Stimulated activated memory B cell treated with anti-CD40 and anti-IgM and Interleukin-4, amounts not matched to agents 10 μg/mL and 1 μg/mL and 100 μg/mL, for 72 hours (primary cell): ENCODE results near the gene DDX39B.

Experiments used
- ATAC-seq: fragments of 150-1000 bp; cut with Tn5 transposase; 2 replicates; pipeline ENCODE4 v1.10.0; 2021
- H3K27ac Mint-ChIP-seq: one replicate; pipeline ENCODE4 v1.8.0; 2022; ENCODE audit warnings: mild to moderate bottlenecking, mixed read lengths
- H3K27me3 Mint-ChIP-seq: one replicate; pipeline ENCODE4 v1.8.0; 2022; ENCODE audit warnings: mixed read lengths
- H3K36me3 Mint-ChIP-seq: one replicate; pipeline ENCODE4 v1.8.0; 2022; ENCODE audit warnings: mixed read lengths
- H3K4me1 Mint-ChIP-seq: one replicate; pipeline ENCODE4 v1.8.0; 2022; ENCODE audit warnings: mixed read lengths
- H3K4me3 Mint-ChIP-seq: one replicate; pipeline ENCODE4 v1.8.0; 2022; ENCODE audit warnings: mild to moderate bottlenecking, moderate library complexity, mixed read lengths
- H3K9me3 Mint-ChIP-seq: one replicate; pipeline ENCODE4 v1.8.0; 2022; ENCODE audit warnings: mixed read lengths

DDX39B gene

DNA sequence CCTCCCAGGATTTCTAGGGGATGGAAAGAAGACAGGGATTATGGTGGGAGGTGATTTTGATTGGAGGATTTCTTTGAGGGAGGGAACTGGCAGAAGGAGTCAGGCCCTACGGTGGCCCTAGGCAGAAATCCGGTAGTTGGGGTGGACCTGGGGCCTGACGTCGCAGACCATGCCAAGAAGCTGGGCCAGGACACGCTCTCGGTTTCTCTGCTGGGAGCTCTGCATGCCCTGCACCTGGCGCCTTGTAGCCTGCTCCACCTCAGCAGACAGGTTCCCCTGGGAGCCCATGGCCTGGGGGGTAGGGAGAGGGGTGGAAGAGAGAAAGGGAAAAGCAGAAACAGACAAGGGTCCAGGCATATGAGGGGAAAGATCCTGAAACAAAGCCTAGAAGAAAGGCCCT, 3.5 kb upstream of the DDX39B start:
- peaks cover 41% of the 10 kb centered on the region for H3K4me1 Mint-ChIP-seq
- no peak overlapping the region for H3K27ac Mint-ChIP-seq
- H3K9me3 Mint-ChIP-seq, result no peaks in the 10 kb centered on the region
- H3K4me3 Mint-ChIP-seq, result no peak overlapping the region
- ATAC-seq, result no peak
- peaks cover 13% of the 10 kb centered on the region for H3K36me3 Mint-ChIP-seq
- H3K27me3 Mint-ChIP-seq, result no peaks in the 10 kb centered on the region

DNA sequence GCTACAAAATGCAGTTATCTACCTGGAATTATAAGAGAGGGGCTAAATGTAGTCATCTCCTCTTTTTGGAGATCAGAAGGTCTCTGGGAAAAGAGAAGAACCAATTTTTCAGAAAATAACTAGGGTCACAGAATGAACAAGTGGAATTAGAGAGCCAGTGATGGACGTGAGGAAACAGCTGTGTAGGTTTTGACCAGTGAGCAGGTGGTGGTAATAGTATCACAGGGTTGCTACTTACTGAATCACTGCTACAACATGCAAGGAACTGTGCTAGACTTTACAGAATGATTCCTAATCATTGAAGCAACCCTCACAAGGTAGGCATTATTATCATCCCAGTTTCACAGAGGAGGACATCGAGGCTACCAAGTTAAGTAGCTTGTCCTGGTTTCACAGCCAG, 2.9 kb upstream of the DDX39B start:
- Mint-ChIP-seq H3K36me3 (peaks cover 19% of the 10 kb centered on the region), H3K27me3 (no peaks in the 10 kb centered on the region), H3K9me3 (no peaks in the 10 kb centered on the region), H3K27ac (no peak overlapping the region), H3K4me1 (peaks cover 47% of the 10 kb centered on the region), H3K4me3 (no peak overlapping the region)
- ATAC-seq, result no peak

DNA sequence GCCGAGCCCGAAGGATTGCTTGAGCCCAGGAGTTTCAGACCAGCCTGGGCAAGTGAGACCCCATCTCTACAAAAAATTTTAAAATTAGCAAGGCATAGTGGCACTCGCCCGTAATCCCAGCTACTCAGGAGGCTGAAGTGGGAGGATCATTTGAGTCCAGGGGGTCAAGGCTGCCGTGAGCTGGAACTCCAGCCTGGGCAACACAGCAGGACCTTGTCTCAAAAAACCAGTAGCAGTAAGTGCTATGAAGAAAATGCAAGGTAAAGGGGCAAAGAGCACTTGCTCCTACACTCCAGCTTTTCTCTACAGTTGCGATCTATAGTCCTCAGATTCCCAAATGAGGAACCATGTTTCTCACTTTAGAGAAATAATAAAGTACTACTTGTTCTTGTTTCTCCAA, 1.8 kb upstream of the DDX39B start:
- Mint-ChIP-seq H3K9me3 (no peaks in the 10 kb centered on the region), H3K27me3 (no peaks in the 10 kb centered on the region), H3K4me1 (peaks cover 49% of the 10 kb centered on the region), H3K36me3 (peaks cover 30% of the 10 kb centered on the region), H3K4me3 (no peak overlapping the region), H3K27ac (no peak overlapping the region)
- ATAC-seq, result no peak

DNA sequence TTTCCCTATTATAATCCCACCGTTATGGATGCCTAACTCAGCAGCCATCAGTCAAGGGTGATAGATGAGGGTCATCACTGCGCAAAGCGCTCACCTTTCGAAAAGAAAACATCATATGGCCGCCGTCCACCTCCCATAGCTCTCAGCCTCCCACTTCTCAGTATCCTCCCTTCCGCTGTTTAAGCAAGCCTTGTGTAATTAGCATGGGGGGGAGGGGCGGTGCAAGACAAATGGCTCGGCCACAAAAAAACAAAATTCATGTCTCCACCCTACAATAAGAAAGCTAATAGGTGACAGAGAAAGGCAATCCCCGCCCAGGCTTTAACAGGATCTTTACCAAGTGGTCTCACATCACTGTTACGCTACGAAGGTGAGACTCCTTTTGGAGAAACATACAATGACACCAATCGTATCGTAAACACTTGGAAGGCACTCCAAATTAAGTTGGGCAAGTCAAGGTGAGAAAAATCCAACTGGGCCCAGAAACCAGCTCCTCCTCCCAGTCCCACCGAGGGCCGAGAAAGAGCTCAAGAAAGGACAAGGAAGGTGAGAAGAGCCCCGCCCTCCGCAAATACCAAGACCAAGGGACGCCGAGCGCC, 645 bp downstream of the DDX39B start:
- no peaks in the 10 kb centered on the region for H3K9me3 Mint-ChIP-seq
- H3K4me1 Mint-ChIP-seq, result peaks cover 38% of the 10 kb centered on the region
- peak; percentile 46 for ATAC-seq
- peak overlapping the region; percentile 84 for H3K4me3 Mint-ChIP-seq
- H3K27me3 Mint-ChIP-seq, result no peaks in the 10 kb centered on the region
- peak overlapping the region; percentile 92 for H3K27ac Mint-ChIP-seq
- H3K36me3 Mint-ChIP-seq, result peaks cover 46% of the 10 kb centered on the region

DNA sequence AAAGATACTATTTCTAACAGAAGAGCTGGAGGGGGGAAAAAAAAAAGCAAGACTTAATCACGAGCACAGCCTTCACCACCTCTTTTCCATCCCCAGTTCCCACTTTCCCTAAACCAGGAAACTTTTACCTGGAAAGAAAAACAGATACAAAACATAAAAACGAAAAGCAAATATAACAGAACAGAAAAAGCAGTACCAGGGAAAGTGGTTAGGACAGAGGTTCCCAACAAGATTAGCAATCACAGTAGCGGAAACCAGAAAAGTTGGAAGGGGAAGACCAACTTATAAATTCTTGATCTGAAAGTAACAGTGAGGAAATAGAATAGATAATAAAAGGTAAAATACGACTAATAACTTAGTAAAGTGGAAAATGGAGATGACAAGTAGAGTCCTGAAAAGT, 1.2 kb downstream of the DDX39B start:
- no peak for ATAC-seq
- peaks cover 51% of the 10 kb centered on the region for H3K36me3 Mint-ChIP-seq
- no peaks in the 10 kb centered on the region for H3K9me3 Mint-ChIP-seq
- no peaks in the 10 kb centered on the region for H3K27me3 Mint-ChIP-seq
- peaks cover 38% of the 10 kb centered on the region for H3K4me1 Mint-ChIP-seq
- H3K27ac Mint-ChIP-seq, result peak overlapping the region; percentile 92
- peak overlapping the region; percentile 84 for H3K4me3 Mint-ChIP-seq

DNA sequence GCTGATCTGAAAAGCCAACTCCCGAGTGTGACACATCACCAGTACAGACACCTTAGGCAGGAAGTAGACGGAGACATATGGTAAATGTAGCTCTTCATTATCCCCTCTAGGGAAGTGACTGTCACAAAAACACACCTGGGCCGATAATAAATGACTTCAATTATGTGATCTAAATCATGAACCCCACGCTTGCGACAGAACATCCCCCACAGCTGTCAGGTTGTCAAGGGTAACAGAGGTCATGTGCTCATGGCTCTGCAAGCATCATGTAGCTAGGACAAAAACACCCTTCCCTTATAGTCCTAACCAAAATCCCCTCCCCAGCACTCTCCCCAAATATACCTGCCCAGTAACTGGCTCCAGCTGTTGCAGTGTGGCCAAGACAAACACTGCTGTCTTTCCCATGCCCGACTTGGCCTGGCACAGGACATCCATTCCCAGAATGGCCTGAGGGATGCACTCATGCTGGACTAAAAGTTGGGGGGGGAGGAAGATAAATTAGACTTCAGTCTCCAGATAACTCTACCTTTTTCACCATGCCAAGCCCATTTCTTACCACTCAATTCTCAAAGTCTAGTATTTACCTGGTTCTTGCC, 2.9 kb downstream of the DDX39B start:
- Mint-ChIP-seq H3K36me3 (peaks cover 67% of the 10 kb centered on the region), H3K27ac (peak overlapping the region; percentile 92), H3K9me3 (no peaks in the 10 kb centered on the region), H3K27me3 (no peaks in the 10 kb centered on the region), H3K4me3 (peak overlapping the region; percentile 48), H3K4me1 (peaks cover 38% of the 10 kb centered on the region)
- ATAC-seq, result no peak

DNA sequence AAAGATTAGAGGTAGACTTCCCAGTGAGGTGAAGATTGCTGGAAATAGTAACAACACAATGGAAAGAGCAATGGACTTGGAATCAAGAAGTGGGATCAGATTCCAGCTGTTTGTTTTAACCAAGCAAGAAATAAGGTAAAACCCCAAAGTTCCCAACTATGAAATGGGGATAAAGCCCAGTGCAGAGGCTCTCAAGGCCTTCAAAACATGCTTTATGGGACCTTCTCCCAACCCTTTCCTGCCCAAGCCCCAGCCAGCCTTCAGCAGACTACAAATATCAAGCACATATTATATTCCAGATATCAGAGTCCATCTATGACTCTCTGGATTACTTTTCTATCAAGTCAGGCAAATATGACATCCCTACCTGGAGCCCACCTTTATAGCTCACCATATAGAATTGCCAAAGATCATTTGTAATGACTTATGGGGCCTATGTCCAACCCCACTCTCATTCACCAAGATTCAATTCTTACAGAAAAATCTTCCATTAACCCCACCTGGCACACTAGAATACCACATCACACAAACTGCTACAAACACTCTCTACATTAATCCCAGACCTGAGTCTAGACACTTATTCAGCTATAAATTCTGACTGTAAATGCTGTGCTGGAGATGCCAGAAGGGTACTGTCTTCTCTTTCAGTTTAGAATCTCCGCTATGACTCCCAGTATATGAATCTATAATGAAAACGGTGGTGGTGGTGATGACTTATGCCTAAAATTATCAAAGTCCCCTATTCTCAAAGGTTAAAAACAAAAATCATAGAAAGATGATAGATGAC, 6.1 kb downstream of the DDX39B start:
- H3K9me3 Mint-ChIP-seq, result no peaks in the 10 kb centered on the region

DNA sequence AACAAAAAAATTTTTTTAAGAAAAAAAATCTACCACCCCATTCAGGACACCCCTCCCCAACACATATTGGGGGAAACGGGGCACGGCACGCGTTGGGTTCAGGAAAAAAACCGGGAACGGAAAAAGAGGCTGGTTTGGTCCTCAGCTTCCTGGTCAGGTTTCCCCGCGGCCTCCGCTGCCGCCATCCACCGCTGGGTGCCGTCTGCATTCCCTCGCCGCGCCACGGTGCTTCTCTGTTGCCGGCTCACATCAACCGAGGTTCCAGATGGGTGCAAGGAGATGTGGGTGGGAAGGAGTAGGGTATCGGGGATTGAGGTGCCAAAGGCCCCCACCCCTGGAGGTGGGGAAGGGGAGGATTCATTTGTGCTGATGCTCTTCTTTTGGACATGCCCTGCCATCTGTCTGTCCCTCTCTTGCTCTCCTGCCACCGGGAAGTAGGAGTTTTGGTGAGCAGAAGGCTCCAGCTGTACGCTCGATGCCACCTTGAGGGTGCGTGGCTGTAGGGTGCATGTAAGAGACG, 7.2 kb downstream of the DDX39B start:
- no peak overlapping the region for H3K27ac Mint-ChIP-seq
- no peaks in the 10 kb centered on the region for H3K9me3 Mint-ChIP-seq
- no peak overlapping the region for H3K4me3 Mint-ChIP-seq
- H3K27me3 Mint-ChIP-seq, result no peaks in the 10 kb centered on the region
- peaks cover 75% of the 10 kb centered on the region for H3K36me3 Mint-ChIP-seq
- ATAC-seq, result no peak
- peaks cover 28% of the 10 kb centered on the region for H3K4me1 Mint-ChIP-seq

More for the DNA sequence above, 6.1 kb downstream of the DDX39B start:
- no peak overlapping the region for H3K27ac Mint-ChIP-seq
- H3K4me3 Mint-ChIP-seq, result no peak overlapping the region
- no peaks in the 10 kb centered on the region for H3K27me3 Mint-ChIP-seq
- H3K36me3 Mint-ChIP-seq, result peaks cover 77% of the 10 kb centered on the region
- H3K4me1 Mint-ChIP-seq, result peaks cover 40% of the 10 kb centered on the region
- ATAC-seq, result no peak

DNA sequence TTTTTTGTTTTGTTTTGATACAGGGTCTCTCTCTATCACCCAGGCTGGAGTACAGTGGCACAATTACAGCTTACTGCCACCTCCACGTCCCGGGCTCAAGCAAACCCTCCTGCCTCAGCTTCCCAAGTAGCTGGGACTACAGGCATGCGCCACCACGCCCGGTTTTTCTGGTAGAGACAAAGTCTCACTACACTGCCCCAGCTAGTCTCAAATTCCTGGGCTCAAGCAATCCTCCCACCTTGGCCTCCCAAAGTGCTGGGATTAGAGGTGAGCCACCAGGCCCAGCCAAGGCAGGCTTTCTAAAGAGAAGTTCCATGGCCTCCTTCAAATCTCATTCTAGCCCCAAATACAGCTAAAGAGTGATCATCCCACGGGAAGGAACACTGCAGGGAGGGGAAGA, 7.8 kb downstream of the DDX39B start:
- no peaks in the 10 kb centered on the region for H3K27me3 Mint-ChIP-seq
- no peak overlapping the region for H3K27ac Mint-ChIP-seq
- peaks cover 69% of the 10 kb centered on the region for H3K36me3 Mint-ChIP-seq
- H3K4me3 Mint-ChIP-seq, result no peak overlapping the region
- peaks cover 23% of the 10 kb centered on the region for H3K4me1 Mint-ChIP-seq
- no peak for ATAC-seq
- H3K9me3 Mint-ChIP-seq, result no peaks in the 10 kb centered on the region

DNA sequence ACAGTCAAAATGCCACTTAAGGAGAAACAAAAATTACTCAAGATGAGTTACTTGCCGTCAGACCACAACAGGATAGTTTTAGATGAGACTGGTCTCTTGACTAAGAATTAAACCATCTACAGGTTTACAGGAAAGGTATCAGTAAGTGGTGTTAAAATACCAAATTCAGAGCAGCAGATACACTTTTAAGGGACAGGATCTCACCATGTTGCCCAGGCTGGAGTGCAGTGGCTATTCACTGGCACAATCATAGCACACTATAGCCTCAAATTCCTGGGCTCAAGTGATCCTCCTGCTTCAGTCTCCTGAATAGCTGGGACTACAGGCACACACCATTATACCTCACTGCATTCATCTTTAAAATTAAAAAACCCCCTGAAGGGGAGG, 8.4 kb downstream of the DDX39B start:
- no peaks in the 10 kb centered on the region for H3K9me3 Mint-ChIP-seq
- ATAC-seq, result no peak
- peaks cover 64% of the 10 kb centered on the region for H3K36me3 Mint-ChIP-seq
- peaks cover 17% of the 10 kb centered on the region for H3K4me1 Mint-ChIP-seq
- no peaks in the 10 kb centered on the region for H3K27me3 Mint-ChIP-seq
- H3K4me3 Mint-ChIP-seq, result no peak overlapping the region
- no peak overlapping the region for H3K27ac Mint-ChIP-seq

DNA sequence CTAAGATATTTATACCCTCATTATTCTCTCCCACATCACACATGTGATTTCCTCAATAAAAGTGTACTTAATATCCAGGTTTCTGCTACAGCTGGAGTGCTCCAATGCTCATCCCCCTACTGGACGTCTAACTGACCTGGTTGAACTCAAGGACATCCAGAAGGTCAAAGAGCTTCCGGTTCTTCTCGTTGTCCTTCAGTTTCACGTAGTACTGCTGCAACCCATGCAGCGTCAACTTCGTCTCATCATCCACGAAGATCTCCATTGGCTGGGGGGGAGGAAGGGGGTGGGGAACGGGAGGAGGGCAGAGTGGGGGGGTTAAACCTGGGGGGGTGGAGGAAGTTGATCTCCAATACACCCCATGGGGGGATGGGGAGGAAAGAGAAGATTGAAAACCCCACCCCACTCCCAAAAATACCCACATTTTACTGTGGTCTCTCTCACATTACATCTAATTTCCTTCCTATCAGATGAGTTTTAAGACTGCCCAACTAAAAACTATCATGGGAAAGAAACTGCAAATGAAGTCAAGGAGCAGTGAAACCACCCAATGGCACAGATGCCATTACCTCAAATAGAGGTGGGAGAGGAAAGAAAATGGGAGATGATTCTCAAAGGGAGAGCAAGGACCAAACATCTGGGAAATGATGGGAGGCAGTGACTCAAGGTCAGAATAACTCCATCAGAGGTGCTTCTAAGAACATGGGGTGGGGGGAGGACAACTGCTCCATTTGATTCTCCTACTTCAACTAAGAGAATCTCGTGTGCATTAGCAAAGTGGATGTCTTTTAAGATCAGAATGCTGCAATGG, 9.0 kb downstream of the DDX39B start:
- Mint-ChIP-seq H3K27me3 (no peaks in the 10 kb centered on the region), H3K9me3 (no peaks in the 10 kb centered on the region)
- ATAC-seq, result no peak

DNA sequence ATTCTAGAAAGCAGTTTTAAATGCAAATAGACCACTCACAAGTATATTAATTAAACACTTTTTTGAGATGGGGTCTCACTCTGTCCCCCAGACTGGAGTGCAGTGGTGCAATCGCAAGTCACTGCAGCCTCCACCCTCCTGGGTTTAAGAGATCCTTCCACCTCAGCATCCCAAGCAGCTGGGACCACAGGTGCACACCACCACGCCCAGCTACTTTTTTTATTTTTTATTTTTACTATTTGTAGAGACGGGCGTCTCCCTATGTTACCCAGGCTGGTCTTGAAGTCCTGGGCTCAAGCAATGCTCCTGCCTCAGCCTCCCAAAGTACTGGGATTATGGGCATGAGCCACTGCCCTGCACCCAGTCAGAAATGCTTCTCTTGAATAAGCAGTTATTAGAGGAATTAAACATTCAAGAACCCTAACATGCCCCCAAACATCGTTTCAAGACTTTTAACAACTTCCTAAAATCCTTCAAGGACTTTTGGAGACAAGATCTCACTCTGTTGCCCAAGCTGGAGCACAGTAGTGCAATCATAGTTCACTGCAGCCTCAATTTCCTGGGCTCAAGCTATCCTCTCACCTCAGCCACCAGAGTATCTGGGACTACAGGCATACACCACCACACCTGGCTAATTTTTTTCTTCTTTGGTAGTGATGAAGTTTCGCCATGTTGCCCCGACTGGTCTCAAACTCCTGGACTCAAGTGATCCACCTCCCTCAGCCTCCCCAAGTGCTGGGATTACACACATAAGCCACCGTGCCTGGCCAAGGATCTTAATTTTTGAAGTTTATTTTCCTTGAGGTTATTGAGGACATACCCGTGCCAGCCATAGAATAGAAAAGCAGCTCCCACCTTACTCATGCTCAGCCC, 9.8 kb downstream of the DDX39B start:
- no peak overlapping the region for H3K4me3 Mint-ChIP-seq
- H3K4me1 Mint-ChIP-seq, result peaks cover 9% of the 10 kb centered on the region
- no peaks in the 10 kb centered on the region for H3K9me3 Mint-ChIP-seq
- peaks cover 55% of the 10 kb centered on the region for H3K36me3 Mint-ChIP-seq
- ATAC-seq, result no peak
- H3K27ac Mint-ChIP-seq, result no peak overlapping the region
- H3K27me3 Mint-ChIP-seq, result no peaks in the 10 kb centered on the region

More for the DNA sequence above, 9.0 kb downstream of the DDX39B start:
- H3K4me3 Mint-ChIP-seq, result no peak overlapping the region
- H3K36me3 Mint-ChIP-seq, result peaks cover 60% of the 10 kb centered on the region
- peaks cover 14% of the 10 kb centered on the region for H3K4me1 Mint-ChIP-seq
- H3K27ac Mint-ChIP-seq, result no peak overlapping the region

DNA sequence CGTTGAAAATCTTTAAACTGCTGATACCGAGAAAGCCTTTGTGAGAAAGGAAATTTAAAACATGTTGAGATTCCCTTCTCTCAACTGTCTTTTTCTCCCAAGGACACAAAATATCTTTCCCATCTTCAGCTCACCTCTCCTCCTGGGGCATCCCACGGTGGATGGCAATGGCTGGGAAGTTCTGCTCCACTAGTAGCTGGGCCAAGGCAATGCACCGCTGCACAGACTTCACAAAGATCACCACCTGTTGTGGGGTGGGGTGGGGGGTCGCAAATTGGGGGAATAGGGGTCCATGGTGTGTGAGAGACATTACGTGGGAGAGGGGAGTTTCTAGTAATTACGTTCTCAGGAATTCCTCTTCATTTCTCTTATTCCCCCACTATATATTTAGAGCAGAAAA, 10.6 kb downstream of the DDX39B start:
- Mint-ChIP-seq H3K4me1 (peaks cover 9% of the 10 kb centered on the region), H3K4me3 (no peak overlapping the region), H3K27ac (no peak overlapping the region), H3K27me3 (no peaks in the 10 kb centered on the region), H3K36me3 (peaks cover 50% of the 10 kb centered on the region), H3K9me3 (no peaks in the 10 kb centered on the region)
- ATAC-seq, result no peak

DNA sequence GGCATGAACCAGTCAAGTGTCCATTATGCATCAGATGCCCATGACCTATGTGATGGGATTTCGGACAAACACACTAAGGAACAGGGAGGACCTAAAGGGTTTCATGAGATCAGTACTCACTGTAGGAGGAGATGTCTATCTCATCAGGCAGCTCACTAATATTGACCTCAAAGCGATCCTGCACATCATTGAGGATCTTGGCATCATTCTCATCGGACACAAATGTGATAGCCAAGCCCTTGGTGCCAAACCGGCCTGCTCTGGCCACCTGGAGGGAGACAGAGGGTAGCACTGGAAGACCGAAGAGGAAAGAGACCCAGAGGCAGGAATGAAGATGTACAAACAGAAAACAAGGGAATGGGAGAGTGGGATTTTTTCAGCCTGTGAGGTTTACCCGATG, 11.1 kb downstream of the DDX39B start:
- Mint-ChIP-seq H3K9me3 (no peaks in the 10 kb centered on the region), H3K27ac (no peak overlapping the region), H3K4me1 (peaks cover 9% of the 10 kb centered on the region), H3K4me3 (no peak overlapping the region), H3K27me3 (no peaks in the 10 kb centered on the region), H3K36me3 (peaks cover 45% of the 10 kb centered on the region)
- no peak for ATAC-seq
